ENCODE data around the gene STAB1.

STAB1 gene

GRCh38 chr3:52568069-52568468, 72.9 kb downstream of the STAB1 start:
- POLR2A ChIA-PET, result interaction anchor here (0.6 kb wide), 1 partner anchor 13 kb away, joined by 4 read pairs; no protein-coding TSS in a partner anchor
- H3K36me3 ChIP-seq (ENCODE audit: control insufficient read depth in 4 of 4, insufficient read depth in 4 of 4, low read length in 3 of 4), result peaks cover 12 to 28% (median 18%) of the 10 kb centered on the region in 4 experiments
- no peak for DNase-seq

GRCh38 chr3:52570076-52570475, 74.9 kb downstream of the STAB1 start:
- Histone ChIP-seq H3K27me3 (replicated peaks in 2 of 5; ENCODE audit: control insufficient read depth in 4 of 5, insufficient read depth in 5 of 5, low read length in 4 of 5) (no peaks in the 10 kb centered on the region), H3K36me3 (ENCODE audit: control insufficient read depth in 4 of 4, insufficient read depth in 4 of 4, low read length in 3 of 4) (peaks cover 6 to 33% (median 18%) of the 10 kb centered on the region in 4 experiments), H3K27ac (ENCODE audit: insufficient read depth in 1 of 2, low read depth in 1 of 2, low read length in 2 of 2, poor library complexity in 1 of 2, severe bottlenecking in 2 of 2) (no peak overlapping the region), H3K4me1 (ENCODE audit: control extremely low read depth in 1 of 4, control insufficient read depth in 4 of 4, insufficient read depth in 4 of 4, low read length in 3 of 4) (no peaks in the 10 kb centered on the region), H3K4me3 (ENCODE audit: control insufficient read depth in 1 of 7, extremely low read depth in 1 of 7, insufficient read depth in 4 of 7, low read depth in 2 of 7, low read length in 6 of 7) (no peak overlapping the region), H3K9me3 (ENCODE audit: control extremely low read depth in 1 of 5, control insufficient read depth in 4 of 5, insufficient read depth in 2 of 5, low read depth in 1 of 5, low read length in 4 of 5) (no peaks in the 10 kb centered on the region)
- POLR2A ChIA-PET, result no interaction called here
- no peak for DNase-seq
- 100% methylated on average over 3 of the region's 4 CpGs for WGBS (ENCODE audit: insufficient coverage)
- CTCF ChIA-PET, result interaction anchor here (0.8 to 1.1 kb wide), 3 partner anchors 9 to 102 kb away, joined by 3 read pairs; no protein-coding TSS in a partner anchor

More at GRCh38 chr3:52568069-52568468, 72.9 kb downstream of the STAB1 start:
- Histone ChIP-seq H3K27me3 (replicated peaks in 2 of 5; ENCODE audit: control insufficient read depth in 4 of 5, insufficient read depth in 5 of 5, low read length in 4 of 5) (no peaks in the 10 kb centered on the region), H3K9me3 (ENCODE audit: control extremely low read depth in 1 of 5, control insufficient read depth in 4 of 5, insufficient read depth in 2 of 5, low read depth in 1 of 5, low read length in 4 of 5) (no peaks in the 10 kb centered on the region), H3K27ac (ENCODE audit: insufficient read depth in 1 of 2, low read depth in 1 of 2, low read length in 2 of 2, poor library complexity in 1 of 2, severe bottlenecking in 2 of 2) (no peak overlapping the region), H3K4me1 (ENCODE audit: control extremely low read depth in 1 of 4, control insufficient read depth in 4 of 4, insufficient read depth in 4 of 4, low read length in 3 of 4) (no peaks in the 10 kb centered on the region), H3K4me3 (ENCODE audit: control insufficient read depth in 1 of 7, extremely low read depth in 1 of 7, insufficient read depth in 4 of 7, low read depth in 2 of 7, low read length in 6 of 7) (no peak overlapping the region)
- no CpG with 5 or more reads among the region's 2 CpGs for WGBS (ENCODE audit: insufficient coverage)
- CTCF ChIA-PET, result interaction anchor here (1.5 kb wide), 1 partner anchor 111 kb away, joined by 3 read pairs; no protein-coding TSS in a partner anchor

- ChIA-PET POLR2A (no interaction called here), CTCF (no interaction called here)
- H3K4me3 ChIP-seq (ENCODE audit: control insufficient read depth in 1 of 7, extremely low read depth in 1 of 7, insufficient read depth in 4 of 7, low read depth in 2 of 7, low read length in 6 of 7), result no peak overlapping the region
- DNase-seq, result no peak
- 50% methylated on average over 1 of the region's 6 CpGs for WGBS (ENCODE audit: insufficient coverage)
- no peak overlapping the region for H3K27ac ChIP-seq (ENCODE audit: insufficient read depth in 1 of 2, low read depth in 1 of 2, low read length in 2 of 2, poor library complexity in 1 of 2, severe bottlenecking in 2 of 2)
- H3K27me3 ChIP-seq (replicated peaks in 2 of 5; ENCODE audit: control insufficient read depth in 4 of 5, insufficient read depth in 5 of 5, low read length in 4 of 5), result no peaks in the 10 kb centered on the region
- H3K9me3 ChIP-seq (ENCODE audit: control extremely low read depth in 1 of 5, control insufficient read depth in 4 of 5, insufficient read depth in 2 of 5, low read depth in 1 of 5, low read length in 4 of 5), result no peaks in the 10 kb centered on the region
- H3K4me1 ChIP-seq (ENCODE audit: control extremely low read depth in 1 of 4, control insufficient read depth in 4 of 4, insufficient read depth in 4 of 4, low read length in 3 of 4), result no peaks in the 10 kb centered on the region
- H3K36me3 ChIP-seq (ENCODE audit: control insufficient read depth in 4 of 4, insufficient read depth in 4 of 4, low read length in 3 of 4), result peaks cover 10 to 42% (median 20%) of the 10 kb centered on the region in 4 experiments
Measured at GRCh38 chr3:52572221-52572620, 77.1 kb downstream of the STAB1 start.
